GM18861 (cell line): ENCODE results near the gene SLC6A4.
"Not testable (repeated sequence)": the region's sequence is repeated elsewhere in the genome, so short reads cannot be mapped to it uniquely, and the experiment has no call there.

Experiments used
- ATAC-seq: cut with Tn5 transposase; IDR thresholded peaks from one replicate; pipeline ENCODE4 v1.9.1; 2021; ENCODE audit not compliant: unreplicated experiment

The SLC6A4 gene

DNA sequence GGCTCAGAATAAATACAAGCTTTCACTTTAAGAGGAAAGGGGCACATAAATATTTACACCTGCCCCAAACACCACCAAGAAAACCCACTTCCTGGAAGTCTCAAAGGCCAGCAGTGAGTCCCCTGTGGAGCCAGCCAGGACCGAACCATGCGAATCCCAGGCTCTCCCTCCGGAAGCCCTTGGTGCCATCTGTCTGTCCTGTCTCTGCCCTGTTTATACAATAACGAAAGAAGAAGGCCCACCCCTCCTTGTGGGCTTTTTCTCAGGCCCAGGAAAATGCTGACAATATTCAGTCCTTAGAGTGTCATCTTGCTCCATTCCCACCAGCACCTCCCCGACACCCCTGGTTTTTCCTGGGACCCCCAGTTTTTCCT, 3.6 kb upstream of the SLC6A4 start:
- ATAC-seq = no peak

DNA sequence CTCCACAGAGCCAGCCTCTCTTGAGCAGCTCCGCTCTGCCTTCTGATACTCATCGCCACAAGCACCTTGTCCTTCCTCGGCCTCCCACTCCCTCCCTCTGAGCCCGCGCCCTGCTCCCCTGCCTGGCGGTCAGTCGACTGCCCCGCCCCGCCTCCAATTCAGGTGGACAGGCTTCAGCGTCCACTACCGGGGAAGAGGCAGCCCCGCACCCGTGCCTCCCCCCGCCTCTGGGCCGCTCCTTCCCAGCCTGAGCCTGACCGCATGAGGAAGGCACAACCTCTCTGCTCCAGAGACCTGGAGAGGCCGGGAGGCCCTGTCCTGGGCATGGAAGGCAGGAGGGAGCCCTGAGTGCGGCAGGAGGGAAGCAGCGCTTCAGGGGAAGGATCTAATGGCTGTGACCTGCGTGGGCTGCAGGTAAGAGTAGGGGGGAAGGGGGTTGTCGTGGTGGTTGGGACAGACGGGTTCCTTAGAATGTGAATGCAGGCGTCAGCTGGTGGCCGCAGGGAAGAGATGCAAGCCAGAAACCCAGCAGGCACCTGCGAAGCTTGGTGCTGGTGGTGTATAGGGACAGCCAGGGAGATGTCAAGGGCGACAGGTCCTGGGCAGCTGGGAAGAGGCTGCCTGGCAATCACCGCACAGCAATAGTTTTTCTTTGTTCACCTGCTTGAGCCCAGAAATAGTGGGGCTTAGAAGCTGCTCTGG, 3.0 kb upstream of the SLC6A4 start:
- ATAC-seq = no peak

DNA sequence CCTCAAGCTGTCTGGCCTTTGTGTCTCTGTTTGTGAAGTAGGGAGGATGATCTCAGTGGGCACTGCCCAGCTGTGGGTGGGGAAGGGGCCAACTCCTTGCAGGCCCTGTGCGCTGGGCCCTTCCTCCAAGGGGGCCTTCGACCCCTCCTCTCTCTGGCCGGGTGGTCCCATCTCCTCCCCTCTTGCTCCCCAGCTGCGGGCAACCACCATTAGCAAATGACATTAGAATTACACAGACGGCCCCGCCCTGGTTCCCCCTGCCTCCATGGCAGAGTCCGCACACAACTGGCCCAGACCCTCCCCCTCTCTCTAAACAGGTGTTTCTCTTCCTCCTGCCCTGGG, 2.5 kb upstream of the SLC6A4 start:
- no peak for ATAC-seq

DNA sequence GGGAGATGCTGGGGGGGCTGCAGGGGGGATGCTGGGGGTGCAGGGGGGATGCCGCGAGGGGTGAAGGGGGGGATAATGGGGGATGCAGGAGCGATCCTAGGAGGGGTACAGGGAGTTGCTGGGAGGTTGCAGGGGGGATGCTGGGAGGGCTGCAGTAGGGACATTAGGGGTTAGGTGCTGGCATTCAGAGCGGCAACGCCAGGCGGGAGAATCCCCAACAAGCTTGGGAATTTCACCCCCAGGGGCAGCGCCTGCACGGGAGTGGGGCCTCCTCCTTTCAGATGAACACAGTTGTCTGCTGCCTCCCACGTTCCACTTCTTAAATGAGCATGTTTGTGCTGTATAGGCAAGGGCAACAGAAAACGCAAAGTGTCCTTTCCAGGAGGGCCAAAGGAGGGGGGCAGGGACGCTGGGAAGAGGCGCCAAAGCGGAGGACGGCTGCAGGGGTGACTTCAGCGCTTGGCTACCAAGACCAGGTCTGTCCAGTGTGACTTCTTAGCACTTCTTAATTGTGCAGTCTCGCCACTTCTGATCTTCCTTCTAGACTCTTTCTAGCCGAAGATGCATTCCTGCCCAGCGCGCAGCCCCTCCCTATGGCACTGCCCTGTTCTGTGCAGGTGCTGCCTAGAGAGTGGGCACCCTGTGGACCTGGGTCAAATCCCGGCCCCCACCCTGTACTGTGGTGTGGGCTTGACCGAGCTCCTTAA, 2.0 kb upstream of the SLC6A4 start:
- no peak for ATAC-seq

DNA sequence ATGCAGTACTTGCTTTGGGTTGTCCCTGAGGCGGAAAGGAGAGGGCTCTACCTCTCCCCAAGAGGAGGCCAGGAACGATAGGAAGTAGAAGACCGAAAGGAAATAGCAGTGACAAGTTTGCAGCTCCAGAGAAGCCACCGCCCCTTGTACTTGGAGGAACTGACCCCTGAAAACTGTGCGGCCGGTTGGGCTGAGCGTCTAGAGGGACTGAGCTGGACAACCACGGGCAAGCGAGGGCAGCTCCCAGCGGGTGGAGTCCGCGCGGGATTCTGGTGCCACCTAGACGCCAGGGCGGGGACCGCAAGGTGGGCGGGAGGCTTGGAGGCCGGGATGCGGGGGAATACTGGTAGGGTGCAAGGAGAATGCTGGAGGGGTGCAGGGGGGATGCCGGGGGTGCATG, 1.3 kb upstream of the SLC6A4 start:
- no peak for ATAC-seq

DNA sequence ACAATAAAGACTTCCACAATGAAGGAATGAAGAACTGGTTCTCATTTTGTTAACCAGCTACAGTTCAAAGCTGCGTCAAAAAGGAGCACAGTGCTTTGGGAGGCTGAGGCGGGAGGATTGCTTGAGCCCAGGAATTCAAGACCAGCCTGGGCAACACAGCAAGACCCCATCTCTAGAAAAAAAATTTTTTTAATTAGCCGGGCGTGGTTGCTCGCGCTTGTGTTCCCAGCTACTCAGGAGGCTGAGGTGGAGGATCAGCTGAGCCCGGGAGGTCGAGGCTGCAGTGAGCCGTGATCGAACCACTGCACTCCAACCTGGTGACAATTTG, 764 bp upstream of the SLC6A4 start:
- no peak for ATAC-seq

DNA sequence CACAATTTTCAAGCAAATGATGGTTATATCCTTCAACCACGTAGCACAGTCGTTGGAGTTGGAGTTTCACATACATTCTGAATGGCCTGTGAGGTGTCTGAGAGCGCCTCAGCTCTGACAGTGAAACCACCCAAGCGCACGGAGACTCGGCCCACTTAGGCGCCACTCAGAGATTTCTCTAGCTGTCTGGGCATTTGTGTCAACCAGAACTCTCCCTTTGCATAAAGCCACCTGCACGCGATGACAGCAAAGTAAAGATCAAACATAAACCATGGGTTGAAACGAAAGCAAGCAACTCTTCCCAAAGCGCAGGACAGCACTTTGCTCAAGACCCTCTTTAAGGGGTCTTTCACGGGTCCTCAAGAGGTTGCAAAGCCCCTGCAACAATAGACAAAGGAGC, 533 bp downstream of the SLC6A4 start:
- no peak for ATAC-seq

DNA sequence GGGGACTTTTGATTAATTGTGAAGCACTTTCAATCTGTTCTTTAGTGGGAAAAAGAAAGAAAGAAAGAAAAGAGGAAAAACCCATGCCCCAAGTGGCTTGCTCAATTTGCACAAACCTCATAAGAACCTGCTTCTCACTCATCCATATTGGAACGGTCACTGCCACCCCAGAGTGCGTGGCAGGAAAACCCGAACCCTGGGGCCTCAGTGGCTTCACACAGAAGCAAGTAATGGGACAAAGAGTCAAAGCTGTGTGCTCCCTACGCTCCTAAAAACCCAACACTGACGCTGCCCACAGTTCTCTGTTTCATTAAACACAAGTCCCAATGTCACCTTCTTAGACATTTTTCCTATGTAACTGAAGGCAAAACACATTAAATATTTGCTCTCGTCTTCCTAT, 1.2 kb downstream of the SLC6A4 start:
- ATAC-seq = no peak

DNA sequence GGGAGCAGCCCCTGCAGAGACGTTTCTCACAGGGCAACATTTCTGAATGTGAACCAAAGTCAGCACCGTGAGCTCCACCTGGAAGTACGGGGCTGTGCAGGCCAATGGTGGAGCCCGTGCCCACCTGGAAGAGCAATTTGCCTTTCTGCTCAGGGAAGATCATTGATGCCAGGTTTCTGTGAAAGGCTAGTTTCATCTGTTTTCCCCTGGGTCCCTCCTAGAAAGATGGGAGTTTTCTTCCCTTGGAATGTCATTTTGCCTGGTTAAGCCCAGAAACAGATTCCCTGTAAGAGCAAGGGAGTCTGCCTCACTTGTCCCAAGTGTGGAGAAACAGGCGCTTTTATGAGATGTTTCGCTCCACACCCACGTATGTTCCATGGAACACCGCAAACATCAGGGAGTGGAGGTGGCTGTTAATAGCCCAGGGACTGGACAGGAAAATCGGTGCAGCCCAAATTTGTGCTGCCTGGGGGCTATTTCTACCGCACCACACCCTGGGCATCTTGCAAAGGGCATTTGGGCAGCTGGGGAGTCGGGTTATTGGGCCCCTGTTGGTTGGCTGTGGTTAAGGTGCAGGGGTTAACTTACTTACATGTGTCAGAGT, 2.6 kb downstream of the SLC6A4 start:
- ATAC-seq = no peak

DNA sequence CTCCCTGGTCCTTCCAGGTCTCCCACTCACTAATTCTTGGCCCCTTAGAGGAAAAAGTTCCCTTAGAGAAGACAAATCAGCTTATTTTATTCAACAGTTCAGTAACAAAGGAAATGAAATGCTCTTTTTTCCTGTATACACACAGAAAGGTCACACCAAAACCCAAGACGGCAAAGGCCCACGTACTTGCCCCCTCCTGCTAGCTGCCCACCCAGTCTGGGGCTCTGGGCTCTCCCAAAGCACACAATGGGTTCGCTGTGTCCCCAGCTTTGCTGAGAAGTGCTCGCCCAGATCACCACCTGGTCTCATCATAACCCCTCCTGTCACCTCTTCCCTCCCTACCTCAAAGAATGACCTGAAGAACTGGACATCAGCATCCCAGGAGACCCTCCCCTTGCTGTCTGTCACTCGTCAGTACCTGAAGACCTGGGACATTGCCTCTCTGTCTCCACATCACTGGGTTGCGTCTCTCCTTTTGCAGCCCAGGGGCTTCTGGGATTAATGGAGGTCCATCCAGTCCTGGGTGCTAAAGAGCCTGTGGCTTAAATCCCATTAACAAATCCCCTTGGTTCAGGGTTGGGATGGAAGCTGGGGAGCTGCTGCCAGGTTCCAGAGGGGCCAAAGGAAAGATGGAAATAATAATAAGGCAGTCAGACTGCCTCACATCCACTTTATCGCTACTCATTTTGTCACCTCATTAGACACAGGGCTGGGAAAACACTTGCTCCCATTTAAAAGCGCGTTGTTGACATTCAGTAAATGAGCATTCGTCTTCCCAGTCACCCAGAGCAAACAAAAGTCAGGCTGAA, 3.3 kb downstream of the SLC6A4 start:
- ATAC-seq = no peak

DNA sequence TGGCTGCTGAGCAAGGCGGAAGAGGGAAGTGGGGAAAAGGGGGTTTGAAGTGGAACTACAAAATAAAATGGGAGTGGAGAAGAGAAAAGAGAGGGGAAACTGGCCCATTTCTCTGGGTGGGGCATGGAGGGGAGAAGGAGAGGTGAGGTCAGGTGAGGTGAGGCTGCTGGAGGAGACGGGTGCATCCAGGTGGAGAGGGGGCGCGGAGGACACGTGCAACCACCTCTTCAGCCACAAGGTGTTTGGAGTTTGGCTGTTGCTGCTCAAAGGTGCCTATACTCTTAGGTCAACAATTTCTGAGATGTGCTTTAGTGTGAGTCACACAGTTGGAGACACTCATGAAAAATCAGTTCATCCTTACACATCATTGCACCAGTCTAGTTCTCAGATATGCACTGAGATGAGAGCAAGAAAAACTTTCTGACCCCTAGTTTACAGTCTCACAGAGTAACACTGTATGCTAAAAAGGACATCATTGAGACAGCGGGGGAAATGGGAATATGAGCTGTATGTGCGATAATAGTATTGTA, 4.8 kb downstream of the SLC6A4 start:
- ATAC-seq = no peak

DNA sequence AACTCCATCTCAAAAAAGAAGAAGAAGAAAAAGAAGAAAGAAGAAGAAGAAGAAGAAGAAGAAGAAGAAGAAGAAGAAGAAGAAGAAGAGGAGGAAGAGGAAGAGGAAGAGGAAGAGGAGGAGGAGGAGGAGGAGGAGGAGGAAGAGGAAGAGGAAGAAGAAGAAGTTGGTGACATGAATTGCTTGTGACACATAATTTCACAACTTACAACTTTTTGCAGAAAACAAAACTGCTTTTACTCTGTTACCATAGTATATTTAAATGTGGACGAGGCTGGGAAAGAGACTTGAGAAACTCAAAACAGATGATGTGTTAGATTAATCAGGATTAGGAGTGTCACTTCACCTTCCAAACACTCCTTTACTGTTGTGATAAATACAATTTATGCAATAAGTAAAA, 5.5 kb downstream of the SLC6A4 start:
- not testable (repeated sequence) for ATAC-seq

DNA sequence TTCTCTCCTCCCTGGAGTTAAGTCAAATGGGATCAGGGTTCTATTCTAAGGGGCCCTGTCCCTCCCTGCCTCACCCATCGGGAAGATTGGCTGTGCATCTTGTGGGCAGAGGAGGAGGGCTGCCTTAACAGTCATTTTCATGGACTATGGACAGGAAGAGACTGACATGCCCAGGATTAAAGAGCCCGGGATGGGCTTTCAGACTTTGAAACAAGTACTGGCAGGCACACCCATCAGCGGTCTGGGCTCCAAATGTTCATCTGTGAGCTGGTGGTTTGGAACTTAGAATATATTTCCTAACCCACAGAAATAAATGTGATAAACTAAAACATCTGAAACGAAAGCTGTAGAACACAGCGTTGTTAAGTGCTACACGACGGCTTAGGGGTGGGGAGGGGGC, 6.5 kb downstream of the SLC6A4 start:
- ATAC-seq = no peak

DNA sequence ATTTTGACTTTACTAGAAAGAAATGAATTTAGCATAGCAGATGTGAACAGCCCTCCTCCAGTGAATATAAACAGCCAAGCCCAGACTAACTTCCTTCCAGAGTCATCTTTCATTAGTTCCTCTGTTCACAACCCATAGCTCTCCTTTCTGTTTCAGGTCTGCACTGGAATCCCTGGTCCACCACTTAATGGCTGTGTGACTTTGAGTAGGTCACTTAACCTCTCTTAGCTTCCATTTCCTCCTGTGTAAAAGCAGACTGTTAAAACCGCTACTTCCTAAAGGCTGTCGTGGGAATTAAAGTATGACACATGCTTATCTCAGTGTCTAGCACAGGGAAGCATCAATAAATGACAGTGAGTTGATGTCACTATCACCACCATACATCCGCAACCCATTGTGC, 7.5 kb downstream of the SLC6A4 start:
- no peak for ATAC-seq

DNA sequence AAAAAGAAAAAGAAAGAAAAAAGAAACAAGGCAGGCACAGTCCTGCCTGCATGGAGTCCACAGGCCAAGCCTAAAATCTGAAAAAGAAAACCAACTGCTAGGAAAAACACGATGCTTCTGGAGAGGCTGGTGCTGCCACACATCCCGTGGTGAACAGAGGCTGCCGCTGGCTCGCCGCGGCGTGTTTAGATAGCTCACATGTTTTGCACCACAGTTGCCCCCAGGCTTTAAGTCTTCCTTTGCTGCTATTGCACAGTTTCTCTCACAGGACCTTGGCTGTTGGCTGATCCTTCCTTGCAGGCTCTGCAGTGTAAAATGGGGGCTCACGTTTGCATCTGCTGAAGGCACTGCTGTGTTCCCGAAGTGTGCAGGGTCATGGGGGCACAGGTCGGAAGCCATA, 8.6 kb downstream of the SLC6A4 start:
- ATAC-seq = no peak

DNA sequence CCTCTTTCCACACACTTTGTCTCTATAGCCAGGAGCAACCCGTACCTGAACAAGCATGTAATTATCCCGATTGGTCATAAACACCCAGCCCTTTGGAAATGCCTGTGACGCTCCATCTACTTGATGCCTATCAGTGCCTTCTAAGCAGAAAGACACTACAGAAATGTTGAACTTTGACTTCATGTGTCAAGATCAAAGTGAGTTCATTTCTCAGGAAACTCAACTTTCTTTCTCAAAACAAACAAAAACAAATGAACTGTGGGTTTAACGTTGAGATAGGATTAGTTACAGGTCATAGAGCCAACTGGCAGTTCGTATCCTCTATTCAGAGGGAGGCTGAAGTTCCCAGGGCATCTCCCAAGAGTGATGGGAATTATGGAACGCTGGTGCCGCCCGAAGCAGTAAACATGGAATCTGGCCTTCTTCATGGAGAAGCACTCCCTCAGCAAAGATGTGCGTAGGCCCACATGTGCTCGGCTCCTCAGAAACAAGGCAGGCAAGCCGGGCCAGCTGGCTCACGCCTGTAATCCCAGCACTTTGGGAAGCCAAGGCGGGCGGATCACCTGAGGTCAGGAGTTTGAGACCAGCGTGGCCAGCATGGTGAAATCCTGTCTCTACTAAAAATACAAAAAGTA, 9.5 kb downstream of the SLC6A4 start:
- ATAC-seq = no peak

DNA sequence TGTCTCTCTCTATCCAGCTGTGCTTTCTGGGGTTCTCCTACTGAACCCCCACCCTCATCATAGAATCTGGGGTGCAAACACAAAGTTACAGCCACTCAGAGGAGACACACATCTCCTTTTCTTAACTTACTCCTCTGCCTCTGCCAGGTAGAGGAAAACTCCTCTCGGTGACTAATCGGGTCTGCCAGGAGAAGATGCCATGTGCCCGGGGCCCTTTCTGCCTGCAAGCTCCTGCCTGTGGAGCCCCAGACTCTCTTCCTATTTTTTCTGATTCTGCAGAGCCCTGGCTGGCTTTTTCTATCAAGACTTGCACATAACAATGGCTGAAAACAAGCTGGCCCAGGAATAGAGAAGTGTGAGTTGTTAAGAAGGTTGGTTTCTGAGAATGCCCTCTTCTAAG, 10.4 kb downstream of the SLC6A4 start:
- no peak for ATAC-seq

DNA sequence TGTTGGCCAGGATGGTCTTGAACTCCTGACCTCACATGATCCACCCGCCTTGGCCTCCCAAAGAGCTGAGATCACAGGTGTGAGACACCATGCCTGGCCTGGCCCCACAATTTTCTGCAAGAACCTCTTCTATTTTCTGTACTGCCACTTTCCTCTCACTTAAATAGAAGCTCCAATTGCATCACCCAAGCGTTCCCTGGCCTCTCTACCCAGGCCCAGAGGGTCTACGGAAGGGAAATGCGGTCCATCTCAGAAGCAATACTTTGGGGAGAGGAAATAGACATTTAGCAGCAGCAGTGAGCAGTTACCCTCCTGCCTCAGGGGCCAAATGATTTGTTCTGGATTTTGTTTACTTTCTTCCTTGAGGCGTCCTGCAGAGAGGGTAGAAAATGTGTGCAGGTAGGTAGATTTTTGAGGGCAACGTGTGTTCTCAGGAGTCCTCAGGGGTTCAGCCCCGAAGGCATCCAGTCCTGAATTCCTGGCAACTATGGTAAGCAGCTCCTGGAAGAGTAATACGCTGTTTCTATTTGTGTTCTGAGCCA, 11.0 kb downstream of the SLC6A4 start:
- no peak for ATAC-seq

DNA sequence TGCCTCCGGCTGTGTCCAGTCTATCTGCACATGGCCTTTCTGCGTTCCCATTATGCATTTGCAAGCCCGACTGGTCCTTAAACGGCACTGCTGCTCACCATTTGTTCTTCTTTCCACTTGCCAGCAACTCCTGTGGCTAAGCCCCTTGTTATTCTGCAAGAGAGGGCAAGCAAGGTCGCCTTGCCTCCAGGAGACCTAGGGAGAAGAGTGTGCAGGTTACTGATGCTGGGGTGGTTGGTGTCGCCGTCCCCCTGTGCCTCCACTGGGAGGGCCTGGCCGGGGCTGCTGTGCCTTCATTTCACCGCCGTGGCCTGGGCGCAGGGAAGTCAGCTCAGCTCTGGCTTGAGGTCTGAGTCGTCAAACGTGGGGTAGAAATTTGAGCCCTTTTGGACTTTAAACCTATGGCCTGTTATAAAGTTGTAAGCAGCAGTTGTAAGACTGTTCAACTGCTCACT, 12.7 kb downstream of the SLC6A4 start:
- no peak for ATAC-seq

DNA sequence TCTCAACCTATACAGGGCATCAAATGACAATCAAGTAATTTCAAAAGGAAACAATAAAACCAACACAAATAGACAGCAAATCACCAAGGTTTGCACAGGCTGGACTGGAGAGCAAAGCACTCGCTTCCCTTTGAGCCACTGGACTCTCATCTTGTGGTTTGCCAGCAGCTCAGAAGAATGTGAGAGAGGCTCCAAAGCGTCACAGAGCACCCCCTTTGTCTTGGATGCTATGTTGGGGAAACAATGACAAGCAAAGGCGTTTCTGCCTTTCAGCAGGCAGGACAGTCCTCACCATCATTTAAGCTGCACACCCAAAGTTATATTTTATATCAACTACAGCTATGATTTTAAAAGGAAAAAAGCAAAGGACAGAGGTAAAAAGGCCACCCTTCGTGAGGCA, 13.2 kb downstream of the SLC6A4 start:
- no peak for ATAC-seq

DNA sequence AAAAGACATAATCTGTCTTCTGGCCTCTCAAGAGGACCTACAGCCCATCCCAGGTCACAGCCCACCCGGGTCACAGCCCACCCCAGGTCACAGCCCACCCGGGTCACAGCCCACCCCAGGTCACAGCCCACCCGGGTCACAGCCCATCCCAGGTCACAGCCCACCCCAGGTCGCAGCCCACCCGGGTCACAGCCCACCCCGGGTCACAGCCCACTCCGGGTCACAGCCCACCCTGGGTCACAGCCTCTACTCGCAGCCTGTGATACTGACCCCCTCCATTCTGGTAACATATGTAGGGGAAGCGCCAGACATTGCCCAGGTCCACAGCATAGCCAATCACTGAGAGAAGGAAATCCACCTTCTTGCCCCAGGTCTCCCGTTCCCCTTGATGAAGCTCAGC, 14.2 kb downstream of the SLC6A4 start:
- ATAC-seq = no peak
